GM23248 (cell line): Measurements from ENCODE around the gene IL32. TPM values are rescaled to one million over a fixed set of nuclear protein-coding genes. Genes with fewer than 3 reads are reported as not detected.
"Not testable (repeated sequence)": the region's sequence is repeated elsewhere in the genome, so short reads cannot be mapped to it uniquely, and the experiment has no call there.

Source experiments
- DNase-seq: peaks from one replicate; pipeline ENCODE4 v3.0.0-alpha.2; 2015
- H2AFZ ChIP-seq: fragments of 200-600 bp; sonication (generic); 2 replicates; pipeline ENCODE4 v1.6.1; 2016; ENCODE audit warnings: antibody characterized with exemption
- H3F3A ChIP-seq: fragments of 200-600 bp; sonication (generic); 2 replicates; pipeline ENCODE4 v1.6.1; 2016; ENCODE audit warnings: mild to moderate bottlenecking, antibody characterized with exemption, mixed run types; ENCODE audit not compliant: insufficient read depth
- H3K27ac ChIP-seq: fragments of 200-600 bp; sonication (generic); 2 replicates; pipeline ENCODE4 v1.5.1; 2016; ENCODE audit warnings: mild to moderate bottlenecking
- H3K27me3 ChIP-seq: fragments of 200-600 bp; sonication (generic); replicated peaks from 2 replicates; pipeline ENCODE4 v1.6.1; 2016; ENCODE audit warnings: mild to moderate bottlenecking; ENCODE audit not compliant: insufficient read depth
- H3K36me3 ChIP-seq: fragments of 200-600 bp; sonication (generic); 2 replicates; pipeline ENCODE4 v1.6.1; 2016; ENCODE audit warnings: low read depth, mild to moderate bottlenecking
- H3K4me1 ChIP-seq: fragments of 200-600 bp; sonication (generic); 2 replicates; pipeline ENCODE4 v1.6.1; 2016; ENCODE audit warnings: mild to moderate bottlenecking; ENCODE audit not compliant: insufficient read depth
- H3K4me2 ChIP-seq: fragments of 200-600 bp; sonication (generic); one replicate; pipeline ENCODE4 v1.6.1; 2016; ENCODE audit warnings: mild to moderate bottlenecking; ENCODE audit not compliant: unreplicated experiment
- H3K4me3 ChIP-seq: fragments of 200-600 bp; sonication (generic); 2 replicates; pipeline ENCODE4 v1.5.1; 2016; ENCODE audit warnings: mild to moderate bottlenecking
- H3K79me2 ChIP-seq: fragments of 200-600 bp; sonication (generic); 2 replicates; pipeline ENCODE4 v1.6.1; 2016; ENCODE audit warnings: mild to moderate bottlenecking; ENCODE audit not compliant: insufficient read depth
- H3K9ac ChIP-seq: fragments of 200-600 bp; sonication (generic); 2 replicates; pipeline ENCODE4 v1.6.1; 2016; ENCODE audit warnings: mild to moderate bottlenecking
- H3K9me2 ChIP-seq: fragments of 200-600 bp; sonication (generic); 2 replicates; pipeline ENCODE4 v1.6.1; 2016; ENCODE audit warnings: mixed run types, mild to moderate bottlenecking, moderate library complexity; ENCODE audit not compliant: insufficient read depth
- H3K9me3 ChIP-seq: fragments of 200-600 bp; sonication (generic); one replicate; pipeline ENCODE4 v1.6.1; 2017; ENCODE audit warnings: low read depth
- H4K20me1 ChIP-seq: fragments of 200-600 bp; sonication (generic); 2 replicates; pipeline ENCODE4 v1.6.0; 2016; ENCODE audit not compliant: insufficient read depth
- EZH2 ChIP-seq: fragments of 200-600 bp; sonication (generic); IDR thresholded peaks from 2 replicates; pipeline ENCODE4 v1.6.1; 2018; ENCODE audit warnings: antibody characterized with exemption, mild to moderate bottlenecking; ENCODE audit not compliant: insufficient read depth, poor library complexity, severe bottlenecking
- EZH2phosphoT487 ChIP-seq: fragments of 200-600 bp; sonication (generic); IDR thresholded peaks from 2 replicates; pipeline ENCODE4 v1.6.1; 2018; ENCODE audit warnings: antibody characterized with exemption, moderate library complexity, mild to moderate bottlenecking, low read depth; ENCODE audit not compliant: insufficient read depth
- WGBS, 2 experiments: methylation state at CpG; one replicate each; pipeline ENCODE4 v1.1.6; 2015 to 2017; ENCODE audit warnings: low lambda C conversion rate in 2 of 2, low coverage in 1 of 2; ENCODE audit errors: missing lambda C conversion rate in 2 of 2; 5-methylcytosine and 5-hydroxymethylcytosine counted together
- in situ Hi-C: fragments of 300-500 bp; cut with MboI; formaldehyde crosslinking; loops from 2 replicates; pipeline ENCODE4 v1.15.0; 2020
- polyA plus RNA-seq: library from polyadenylated mRNA; unstranded; fragments of >200 nt; fragmentation: Nextera tagmentation; extraction: Ambion mirVana; gene quantifications from 2 replicates; pipeline ENCODE4 v1.2.1, GENCODE V29; 2016
- total RNA-seq: library from RNA; depleted of rRNA; stranded (reverse); fragments of >200 nt; shearing (Covaris generic); gene quantifications from 2 replicates; pipeline ENCODE4 v1.2.3, GENCODE V29; 2014

IL32 gene
- total and polyA plus RNA-seq, 2 experiments from 2014 or later: 0.76 to 1.0 TPM

GRCh38 chr16:3068487-3068886 lies 3.0 kb downstream of the IL32 start:
- 56 to 68% methylated on average over 4 of the region's 4 CpGs for WGBS, 2 experiments
- no peak overlapping the region for H3K4me2 ChIP-seq
- H3K9ac ChIP-seq: no peak overlapping the region
- no peak overlapping the region for H3K27ac ChIP-seq
- in situ Hi-C loops: no loop called here
- H3K27me3 ChIP-seq: 0 out of 2 replicates have a peak, but pooled peaks cover 6% of the 10 kb centered on the region
- no peaks in the 10 kb centered on the region for H4K20me1 ChIP-seq
- no peak overlapping the region for H3K4me3 ChIP-seq
- H3K36me3 ChIP-seq: no peaks in the 10 kb centered on the region
- H3K9me2 ChIP-seq: no peaks in the 10 kb centered on the region
- H3F3A ChIP-seq: no peaks in the 10 kb centered on the region
- peaks cover 5% of the 10 kb centered on the region for H3K4me1 ChIP-seq
- DNase-seq: no peak
- H3K79me2 ChIP-seq: no peaks in the 10 kb centered on the region
- no peaks in the 10 kb centered on the region for H3K9me3 ChIP-seq
- TF ChIP-seq EZH2 (no peak), EZH2phosphoT487 (no peak)
- no peak overlapping the region for H2AFZ ChIP-seq

GRCh38 chr16:3069146-3069545 lies 3.7 kb downstream of the IL32 start:
- H4K20me1 ChIP-seq, H3K4me3 ChIP-seq, H3K4me2 ChIP-seq, H2AFZ ChIP-seq, H3K9ac ChIP-seq, H3K4me1 ChIP-seq, H3K79me2 ChIP-seq, H3K9me2 ChIP-seq, in situ Hi-C loops, H3F3A ChIP-seq, H3K9me3 ChIP-seq, DNase-seq, H3K27me3 ChIP-seq, H3K27ac ChIP-seq, H3K36me3 ChIP-seq: not testable (repeated sequence)
- WGBS, 2 experiments: 79 to 82% methylated on average over 9 to 10 of the region's 11 CpGs

GRCh38 chr16:3070608-3071111 lies 5.2 kb downstream of the IL32 start:
- H3K9me3 ChIP-seq: no peaks in the 10 kb centered on the region
- no peaks in the 10 kb centered on the region for H3K9me2 ChIP-seq
- H3K4me3 ChIP-seq: no peak overlapping the region
- H3K4me1 ChIP-seq: peaks cover under 1% of the 10 kb centered on the region; the same call in 1 of the 2 replicates
- H3K27ac ChIP-seq: no peak overlapping the region
- H4K20me1 ChIP-seq: no peaks in the 10 kb centered on the region
- peaks cover 6% of the 10 kb centered on the region; the same call in 1 of the 2 replicates for H3K27me3 ChIP-seq
- TF ChIP-seq EZH2phosphoT487 (no peak), EZH2 (no peak)
- H3F3A ChIP-seq: no peaks in the 10 kb centered on the region
- no peak for DNase-seq
- 78 to 79% methylated on average over 9 of the region's 9 CpGs for WGBS, 2 experiments
- H3K79me2 ChIP-seq: no peaks in the 10 kb centered on the region
- H3K36me3 ChIP-seq: no peaks in the 10 kb centered on the region
- no peak overlapping the region for H3K9ac ChIP-seq
- in situ Hi-C loops: no loop called here
- H3K4me2 ChIP-seq: no peak overlapping the region
- H2AFZ ChIP-seq: no peak overlapping the region

GRCh38 chr16:3071655-3072054 lies 6.2 kb downstream of the IL32 start:
- H3K27ac ChIP-seq: no peak overlapping the region
- H3K9me3 ChIP-seq: no peaks in the 10 kb centered on the region
- H3K4me3 ChIP-seq: no peak overlapping the region

GRCh38 chr16:3072148-3072547 lies 6.7 kb downstream of the IL32 start:
- in situ Hi-C loops, H3K79me2 ChIP-seq, H2AFZ ChIP-seq, H3K27ac ChIP-seq, H3K4me1 ChIP-seq, H3F3A ChIP-seq, H3K36me3 ChIP-seq, H3K4me3 ChIP-seq, H4K20me1 ChIP-seq, H3K9me2 ChIP-seq, DNase-seq, H3K4me2 ChIP-seq, H3K9me3 ChIP-seq, H3K9ac ChIP-seq: not testable (repeated sequence)
- WGBS, 2 experiments: 40 to 41% methylated on average over 3 to 4 of the region's 4 CpGs
- H3K27me3 ChIP-seq: peaks cover 11% of the 10 kb centered on the region

More at GRCh38 chr16:3071655-3072054, 6.2 kb downstream of the IL32 start:
- Histone ChIP-seq H2AFZ (no peak overlapping the region), H3K79me2 (no peaks in the 10 kb centered on the region), H3K9me2 (no peaks in the 10 kb centered on the region), H3K27me3 (peaks cover 6% of the 10 kb centered on the region; the same call in 1 of the 2 replicates), H3K9ac (no peak overlapping the region), H4K20me1 (no peaks in the 10 kb centered on the region), H3K4me1 (no peaks in the 10 kb centered on the region), H3K36me3 (no peaks in the 10 kb centered on the region), H3F3A (no peaks in the 10 kb centered on the region), H3K4me2 (no peak overlapping the region)
- 63 to 66% methylated on average over 7 of the region's 7 CpGs for WGBS, 2 experiments
- TF ChIP-seq EZH2phosphoT487: no peak
- no peak for TF ChIP-seq EZH2
- in situ Hi-C loops: no loop called here
- no peak for DNase-seq

- H3K4me2 ChIP-seq, H3K36me3 ChIP-seq, H3K9me2 ChIP-seq, H2AFZ ChIP-seq, H3K9ac ChIP-seq, H3K27ac ChIP-seq, H3K9me3 ChIP-seq, H3F3A ChIP-seq, H4K20me1 ChIP-seq, H3K4me3 ChIP-seq, H3K79me2 ChIP-seq, in situ Hi-C loops, DNase-seq, H3K4me1 ChIP-seq: not testable (repeated sequence)
- H3K27me3 ChIP-seq: peaks cover 17% of the 10 kb centered on the region
- 62 to 69% methylated on average over 14 to 15 of the region's 18 CpGs for WGBS, 2 experiments
These were observed 7.3 kb downstream of the IL32 start for GRCh38 chr16:3072576-3073263.
